Mesenchymal stem cell (in vitro differentiated cells and primary cell): ENCODE measurements around the gene TMC2. TPM values are rescaled to one million over a fixed set of nuclear protein-coding genes. Genes with fewer than 3 reads are reported as not detected.

Source experiments
- small RNA-seq: library from polyadenylated mRNA; stranded (forward); fragments of <200 nt; extraction: miRNeasy Mini kit (QIAGEN cat#:217004); gene quantifications from one replicate; pipeline ENCODE3, GENCODE V24; 2013; ENCODE audit warnings: low read depth

The TMC2 gene

Small RNAs within 50 kb of the gene (small RNA-seq; reads per million reads assigned to genes)
- gene SNORA51 (not detected), gene SNORD110 (not detected), gene SNORD56 (not detected), gene SNORD57 (not detected), gene SNORD86 (not detected)
